Kasumi-1 (cell line): Measurements from ENCODE around the gene SYNPR.

ENCODE experiments used
- DNase-seq, 2 experiments: peaks; one replicate each; lab custom pipeline; 2025; lab: John Stamatoyannopoulos, UW

The SYNPR gene

DNA sequence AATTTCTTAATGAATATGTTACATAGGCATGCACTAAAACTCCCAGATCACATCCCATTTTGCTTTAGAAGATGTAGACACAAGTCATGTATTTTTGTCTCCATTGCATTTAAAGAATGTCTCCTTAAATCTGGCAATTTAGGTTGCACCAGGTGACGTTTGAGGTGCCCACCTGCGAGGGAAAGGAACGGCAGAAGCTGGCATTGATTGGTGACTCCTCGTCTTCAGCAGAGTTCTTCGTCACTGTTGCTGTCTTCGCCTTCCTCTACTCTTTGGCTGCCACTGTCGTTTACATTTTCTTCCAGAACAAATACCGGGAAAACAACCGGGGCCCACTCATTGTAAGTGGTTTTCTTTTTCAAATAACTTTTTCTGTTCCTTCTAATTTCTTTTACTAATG is 278.3 kb downstream of the SYNPR start:
- no peak for DNase-seq

GRCh38 chr3:63557912-63558311 is 279.8 kb downstream of the SYNPR start:
- DNase-seq, result no peak

DNA sequence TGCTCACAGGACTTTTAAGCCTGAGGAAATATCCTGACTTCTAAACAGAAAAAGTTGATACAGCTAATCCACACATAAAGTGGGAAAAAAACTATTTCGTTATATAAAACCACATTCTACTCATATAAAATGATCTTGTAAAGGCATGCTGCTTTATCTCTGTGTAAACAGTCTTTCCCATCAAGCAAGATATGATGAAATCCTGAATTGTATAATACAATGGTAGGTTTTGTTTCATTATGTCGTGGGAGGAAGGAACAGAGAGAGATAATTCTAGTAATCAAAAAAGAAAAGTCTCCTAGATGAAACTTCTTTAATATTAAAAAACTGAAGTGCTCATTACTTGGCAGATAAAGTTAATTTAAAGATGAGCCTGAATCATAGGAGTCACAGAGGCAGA is 281.8 kb downstream of the SYNPR start:
- DNase-seq, result no peak

- DNase-seq, result no peak
These were observed 283.8 kb downstream of the SYNPR start for GRCh38 chr3:63561879-63562278.

GRCh38 chr3:63562323-63562722 is 284.2 kb downstream of the SYNPR start:
- DNase-seq, result no peak

- no peak for DNase-seq
These were observed 285.5 kb downstream of the SYNPR start for GRCh38 chr3:63563572-63563971.

DNA sequence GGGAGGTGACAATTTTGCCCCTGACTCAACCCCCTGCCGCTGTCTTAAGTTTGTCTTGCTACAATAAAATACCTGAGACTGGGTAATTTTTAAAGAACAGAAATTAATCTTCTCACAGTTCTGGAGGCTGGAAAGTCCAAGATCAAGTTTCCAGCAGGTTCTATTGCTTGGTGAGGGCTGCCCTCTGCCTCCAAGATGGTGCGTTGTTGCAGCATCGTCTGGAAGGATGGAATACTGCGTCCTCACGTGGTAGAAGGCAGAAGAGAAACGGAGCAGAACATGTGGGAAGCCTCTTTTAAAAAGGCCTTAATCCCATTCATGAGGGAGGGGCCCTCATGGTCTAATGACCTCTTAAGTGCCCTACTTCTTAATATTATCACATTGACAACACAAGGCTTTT is 287.1 kb downstream of the SYNPR start:
- no peak for DNase-seq

GRCh38 chr3:63571682-63572081 is 293.6 kb downstream of the SYNPR start:
- no peak for DNase-seq

DNA sequence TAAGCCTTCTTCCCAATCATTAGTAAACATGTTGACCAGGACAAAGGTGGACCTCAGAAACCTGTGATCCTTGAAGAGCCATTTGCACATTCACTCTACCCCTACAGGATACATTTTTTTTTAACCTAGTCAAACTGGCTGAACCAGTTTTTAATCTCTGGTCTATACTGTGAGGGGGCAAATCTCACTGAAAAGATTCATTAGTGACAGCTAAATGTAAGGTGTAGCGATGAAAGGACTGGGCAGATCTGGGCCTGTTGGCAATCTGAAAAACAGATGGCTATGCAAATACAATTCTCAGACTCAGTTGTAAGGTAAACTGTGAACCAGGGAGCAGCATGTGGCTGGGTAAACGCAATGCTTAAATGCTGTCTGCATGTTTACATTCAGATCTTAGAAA is 298.7 kb downstream of the SYNPR start:
- no peak for DNase-seq

GRCh38 chr3:63578858-63579257 is 300.8 kb downstream of the SYNPR start:
- DNase-seq, result no peak

GRCh38 chr3:63580151-63580550 is 302.0 kb downstream of the SYNPR start:
- no peak for DNase-seq

- no peak for DNase-seq
These were observed 304.9 kb downstream of the SYNPR start for GRCh38 chr3:63582943-63583500.

GRCh38 chr3:63584681-63585080 is 306.6 kb downstream of the SYNPR start:
- no peak for DNase-seq

- no peak for DNase-seq
These were observed 307.8 kb downstream of the SYNPR start for GRCh38 chr3:63585927-63586326.

GRCh38 chr3:63588895-63589294 is 310.8 kb downstream of the SYNPR start:
- no peak for DNase-seq

DNA sequence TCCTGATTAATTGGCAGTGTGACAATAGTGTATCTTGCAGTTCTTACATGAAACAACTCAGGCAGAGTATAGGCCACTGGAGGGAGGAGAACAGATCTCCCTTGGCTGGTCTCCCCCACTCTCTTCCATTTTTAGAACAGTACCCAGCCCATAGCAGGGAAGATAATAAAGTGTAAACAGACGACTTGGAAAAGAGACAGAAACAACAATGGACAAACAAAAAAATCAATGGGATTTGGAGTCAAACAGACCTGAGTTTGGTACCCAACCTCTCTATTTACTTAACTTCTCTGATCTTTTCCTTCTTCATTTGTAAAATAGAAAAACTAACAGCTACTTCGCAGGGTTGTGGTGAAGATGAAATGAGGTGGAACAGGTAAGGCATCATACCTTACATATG is 315.7 kb downstream of the SYNPR start:
- no peak for DNase-seq

DNA sequence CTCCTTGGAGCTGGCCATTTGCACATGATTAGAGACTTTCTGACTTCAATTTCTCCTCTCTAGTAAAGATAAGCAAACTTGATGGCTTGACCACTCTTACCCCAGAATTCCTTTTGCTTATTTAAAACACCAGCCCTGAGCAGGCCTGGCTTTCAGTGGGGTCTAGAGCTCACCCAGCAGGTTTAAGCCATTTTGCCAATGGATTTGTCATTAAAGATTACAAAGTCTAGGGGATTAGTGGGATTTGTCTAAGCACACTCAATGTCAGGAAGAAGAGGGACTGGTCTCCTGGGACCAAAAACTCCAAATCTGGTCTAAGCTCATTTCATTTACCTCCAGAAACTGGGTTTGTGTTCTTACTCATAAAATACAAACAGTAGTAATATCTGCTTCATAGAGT is 317.1 kb downstream of the SYNPR start:
- DNase-seq, result no peak

GRCh38 chr3:63597019-63597418 is 318.9 kb downstream of the SYNPR start:
- no peak for DNase-seq

- no peak for DNase-seq
These were observed 329.6 kb downstream of the SYNPR start for GRCh38 chr3:63607716-63608115.

DNA sequence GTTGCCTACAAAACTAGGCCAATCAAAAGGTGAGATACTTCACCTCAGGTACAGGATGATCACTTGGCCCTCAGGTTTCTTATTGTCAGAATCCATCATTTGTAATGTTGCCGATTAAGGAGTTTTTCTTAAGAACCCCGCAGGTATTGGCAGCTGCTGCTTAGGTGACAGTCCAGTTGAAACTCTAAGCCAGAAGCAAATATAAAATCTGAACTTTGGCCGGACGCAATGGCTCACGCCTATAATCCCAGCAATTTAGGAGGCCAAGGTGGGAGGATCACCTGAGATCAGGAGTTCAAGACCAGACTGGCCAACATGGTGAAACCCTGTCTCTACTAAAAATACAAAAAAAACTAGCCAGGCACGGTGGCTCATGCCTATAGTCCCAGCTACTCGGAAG is 331.3 kb downstream of the SYNPR start:
- no peak for DNase-seq

- DNase-seq, result no peak
These were observed 331.7 kb downstream of the SYNPR start for GRCh38 chr3:63609834-63610233.

DNA sequence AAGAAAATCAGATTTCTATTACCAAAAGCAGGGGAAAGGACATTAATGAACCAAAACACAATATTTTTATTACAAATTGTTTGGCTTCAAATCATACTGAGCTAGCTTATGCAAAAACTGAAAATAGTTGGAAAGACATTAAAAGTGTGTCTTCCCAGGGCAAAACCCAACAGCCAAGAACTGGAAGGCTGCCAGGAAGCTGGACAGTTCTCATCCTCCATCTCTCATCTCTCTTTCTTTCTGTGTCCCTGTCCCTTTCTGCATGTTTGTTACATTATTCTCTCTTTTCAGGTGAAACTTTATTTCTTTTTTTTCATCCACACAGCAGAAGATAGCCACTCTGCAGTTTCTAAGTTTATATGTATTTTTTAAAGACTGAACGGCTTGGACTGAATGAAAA is 333.3 kb downstream of the SYNPR start:
- DNase-seq, result no peak

- no peak for DNase-seq
These were observed 335.5 kb downstream of the SYNPR start for GRCh38 chr3:63613561-63613960.

DNA sequence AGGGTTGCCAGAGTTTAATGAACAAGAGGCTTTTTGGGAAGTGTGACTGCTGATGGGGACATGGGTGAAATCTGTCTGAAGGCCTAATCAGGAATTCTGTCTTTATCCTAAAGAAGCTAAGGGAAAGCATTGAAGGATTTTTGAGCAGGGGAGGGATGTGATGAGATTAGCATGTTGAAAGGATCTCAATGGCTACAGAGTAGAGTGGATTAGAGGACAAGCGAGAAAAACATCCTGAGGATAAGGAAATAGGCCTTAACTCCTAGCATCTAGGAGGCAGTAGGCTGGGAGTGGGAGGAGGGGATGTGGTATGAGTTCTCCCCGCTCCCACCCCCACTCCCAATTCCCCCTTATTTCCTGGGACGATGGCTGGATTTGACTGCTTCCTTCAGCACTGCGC is 339.3 kb downstream of the SYNPR start:
- no peak for DNase-seq
